ENCODE measurements around the gene NACA2.
"Not testable (repeated sequence)": the region's sequence is repeated elsewhere in the genome, so short reads cannot be mapped to it uniquely, and the experiment has no call there.

Gene NACA2

GRCh38 chr17:61562287-61562686, 28.7 kb downstream of the NACA2 start:
- no peaks in the 10 kb centered on the region for H3K27me3 ChIP-seq (ENCODE audit: control insufficient read depth, insufficient read depth, low read length)
- no peaks in the 10 kb centered on the region for H3K9me3 ChIP-seq (ENCODE audit: control insufficient read depth, low read depth, low read length)
- H3K27ac ChIP-seq (ENCODE audit: low read length): no peak overlapping the region
- no peaks in the 10 kb centered on the region for H3K36me3 ChIP-seq (ENCODE audit: control insufficient read depth, low read depth, low read length)
- no peaks in the 10 kb centered on the region for H3K4me1 ChIP-seq (ENCODE audit: control insufficient read depth, low read depth, low read length)
- no peak overlapping the region for H3K9ac ChIP-seq (ENCODE audit: low read length)
- no peak overlapping the region for H3K4me3 ChIP-seq (ENCODE audit: low read length)

DNA sequence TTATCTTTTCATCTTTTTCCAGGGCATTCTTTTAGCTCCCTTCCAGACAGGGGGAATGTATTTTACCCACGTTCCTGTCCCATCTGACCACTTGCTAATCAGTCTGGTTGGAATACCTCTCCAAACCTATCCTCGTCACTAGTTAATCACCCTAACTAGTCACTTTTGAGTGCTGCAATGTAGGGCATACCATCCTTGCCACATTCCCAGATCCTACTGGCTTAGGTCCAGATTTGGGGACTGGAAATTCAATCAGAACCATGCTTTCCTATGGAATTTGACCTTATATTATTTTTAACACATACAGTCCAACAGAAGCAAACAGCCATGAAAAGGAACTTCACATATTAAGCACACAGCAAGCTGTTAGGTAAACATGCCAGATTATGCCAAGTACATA, 29.7 kb downstream of the NACA2 start:
- Histone ChIP-seq H3K9ac (ENCODE audit: low read length) (no peak overlapping the region), H3K9me3 (ENCODE audit: control insufficient read depth, low read depth, low read length) (no peaks in the 10 kb centered on the region), H3K27me3 (ENCODE audit: control insufficient read depth, insufficient read depth, low read length) (no peaks in the 10 kb centered on the region), H3K4me1 (ENCODE audit: control insufficient read depth, low read depth, low read length) (no peaks in the 10 kb centered on the region), H3K27ac (ENCODE audit: low read length) (no peak overlapping the region), H3K4me3 (ENCODE audit: low read length) (no peak overlapping the region), H3K36me3 (ENCODE audit: control insufficient read depth, low read depth, low read length) (no peaks in the 10 kb centered on the region)

GRCh38 chr17:61560071-61560470, 30.9 kb downstream of the NACA2 start:
- no peak overlapping the region for H3K9ac ChIP-seq (ENCODE audit: low read length)

GRCh38 chr17:61556224-61557188, 34.5 kb downstream of the NACA2 start:
- Histone ChIP-seq H3K27me3 (ENCODE audit: control insufficient read depth, insufficient read depth, low read length) (no peaks in the 10 kb centered on the region), H3K4me1 (ENCODE audit: control insufficient read depth, low read depth, low read length) (no peaks in the 10 kb centered on the region), H3K27ac (ENCODE audit: low read length) (no peak overlapping the region)

More at GRCh38 chr17:61560071-61560470, 30.9 kb downstream of the NACA2 start:
- Histone ChIP-seq H3K4me1 (ENCODE audit: control insufficient read depth, low read depth, low read length) (no peaks in the 10 kb centered on the region), H3K9me3 (ENCODE audit: control insufficient read depth, low read depth, low read length) (no peaks in the 10 kb centered on the region), H3K4me3 (ENCODE audit: low read length) (no peak overlapping the region), H3K27ac (ENCODE audit: low read length) (no peak overlapping the region), H3K27me3 (ENCODE audit: control insufficient read depth, insufficient read depth, low read length) (no peaks in the 10 kb centered on the region), H3K36me3 (ENCODE audit: control insufficient read depth, low read depth, low read length) (no peaks in the 10 kb centered on the region)

DNA sequence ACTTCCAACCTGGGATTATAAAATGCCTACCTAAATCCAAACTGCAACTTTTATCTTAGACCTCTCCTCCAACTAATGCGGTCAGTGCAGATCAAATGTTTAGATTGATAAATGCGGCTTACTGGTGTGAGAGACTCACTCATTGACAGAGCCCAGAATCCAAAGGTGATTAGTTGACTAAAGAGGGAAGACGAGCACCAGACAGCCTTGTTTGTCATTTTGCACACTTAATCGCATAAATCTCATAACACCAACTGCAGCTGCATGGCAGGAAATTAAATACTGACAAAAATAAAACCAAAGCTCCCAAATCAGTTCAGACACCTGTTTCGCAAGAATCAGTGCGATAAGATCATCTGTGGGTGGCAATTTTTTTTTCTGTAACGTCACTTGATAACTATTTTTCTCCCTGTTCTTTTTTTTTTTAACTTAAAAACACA, 35.9 kb downstream of the NACA2 start:
- no peaks in the 10 kb centered on the region for H3K27me3 ChIP-seq (ENCODE audit: control insufficient read depth, insufficient read depth, low read length)
- no peaks in the 10 kb centered on the region for H3K9me3 ChIP-seq (ENCODE audit: control insufficient read depth, low read depth, low read length)
- no peak overlapping the region for H3K27ac ChIP-seq (ENCODE audit: low read length)
- H3K9ac ChIP-seq (ENCODE audit: low read length): no peak overlapping the region
- no peaks in the 10 kb centered on the region for H3K4me1 ChIP-seq (ENCODE audit: control insufficient read depth, low read depth, low read length)
- no peaks in the 10 kb centered on the region for H3K36me3 ChIP-seq (ENCODE audit: control insufficient read depth, low read depth, low read length)
- H3K4me3 ChIP-seq (ENCODE audit: low read length): no peak overlapping the region

More at GRCh38 chr17:61556224-61557188, 34.5 kb downstream of the NACA2 start:
- Histone ChIP-seq H3K36me3 (ENCODE audit: control insufficient read depth, low read depth, low read length) (no peaks in the 10 kb centered on the region), H3K9me3 (ENCODE audit: control insufficient read depth, low read depth, low read length) (no peaks in the 10 kb centered on the region), H3K4me3 (ENCODE audit: low read length) (no peak overlapping the region), H3K9ac (ENCODE audit: low read length) (no peak overlapping the region)

DNA sequence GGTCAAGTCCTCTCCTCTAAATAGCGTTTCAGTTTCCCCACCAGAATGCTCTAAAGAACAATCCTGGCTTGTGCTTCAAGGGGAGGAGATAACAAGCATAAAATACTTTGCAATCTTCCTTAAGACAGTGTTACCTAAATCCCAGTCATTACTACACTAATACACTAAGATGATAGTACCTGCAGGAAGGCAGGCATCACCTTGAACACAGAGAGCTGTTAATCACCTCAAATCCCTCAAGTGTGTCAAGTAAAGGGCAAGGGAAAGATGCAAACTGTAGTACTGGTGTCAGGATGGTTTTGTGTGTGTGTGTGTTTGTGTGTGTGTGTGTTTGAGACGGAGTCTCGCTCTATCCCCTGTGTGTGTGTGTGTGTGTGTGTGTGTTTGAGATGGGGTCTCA, 36.8 kb downstream of the NACA2 start:
- Histone ChIP-seq H3K4me1 (ENCODE audit: control insufficient read depth, low read depth, low read length) (no peaks in the 10 kb centered on the region), H3K4me3 (ENCODE audit: low read length) (no peak overlapping the region), H3K27ac (ENCODE audit: low read length) (no peak overlapping the region), H3K9ac (ENCODE audit: low read length) (no peak overlapping the region), H3K27me3 (ENCODE audit: control insufficient read depth, insufficient read depth, low read length) (no peaks in the 10 kb centered on the region), H3K36me3 (ENCODE audit: control insufficient read depth, low read depth, low read length) (no peaks in the 10 kb centered on the region), H3K9me3 (ENCODE audit: control insufficient read depth, low read depth, low read length) (no peaks in the 10 kb centered on the region)

GRCh38 chr17:61552560-61552959, 38.5 kb downstream of the NACA2 start:
- not testable (repeated sequence) for H3K27me3 ChIP-seq (ENCODE audit: control insufficient read depth, insufficient read depth, low read length); H3K4me3 ChIP-seq (ENCODE audit: low read length); H3K36me3 ChIP-seq (ENCODE audit: control insufficient read depth, low read depth, low read length); H3K9me3 ChIP-seq (ENCODE audit: control insufficient read depth, low read depth, low read length); H3K9ac ChIP-seq (ENCODE audit: low read length); H3K4me1 ChIP-seq (ENCODE audit: control insufficient read depth, low read depth, low read length); H3K27ac ChIP-seq (ENCODE audit: low read length)

DNA sequence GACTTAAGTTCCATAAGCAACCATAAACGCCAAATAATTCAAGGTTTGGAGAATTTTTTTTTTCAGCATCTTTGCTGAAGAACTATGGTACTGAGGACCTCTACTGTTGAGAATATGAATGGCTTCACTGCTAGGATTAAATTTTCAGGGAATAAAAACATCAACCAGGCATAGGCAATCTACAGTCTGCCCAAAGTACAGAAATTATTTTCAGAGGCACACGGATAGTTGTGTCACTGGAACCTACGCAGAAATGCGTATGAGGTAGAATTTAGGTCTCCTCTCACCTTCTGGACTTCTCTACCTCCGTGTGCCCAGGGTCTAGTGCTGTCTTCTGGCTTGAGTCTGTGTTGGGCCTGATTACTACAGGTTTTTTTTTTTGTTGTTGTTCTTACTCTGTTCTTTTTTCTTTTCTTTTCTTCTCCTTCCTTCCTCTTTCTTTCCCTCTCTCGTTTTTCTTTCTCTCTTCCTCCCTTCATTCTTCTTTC, 39.7 kb downstream of the NACA2 start:
- Histone ChIP-seq H3K4me1 (ENCODE audit: control insufficient read depth, low read depth, low read length) (no peaks in the 10 kb centered on the region), H3K9me3 (ENCODE audit: control insufficient read depth, low read depth, low read length) (no peaks in the 10 kb centered on the region), H3K36me3 (ENCODE audit: control insufficient read depth, low read depth, low read length) (no peaks in the 10 kb centered on the region), H3K27ac (ENCODE audit: low read length) (no peak overlapping the region), H3K9ac (ENCODE audit: low read length) (no peak overlapping the region), H3K4me3 (ENCODE audit: low read length) (no peak overlapping the region), H3K27me3 (ENCODE audit: control insufficient read depth, insufficient read depth, low read length) (no peaks in the 10 kb centered on the region)

- H3K9me3 ChIP-seq (ENCODE audit: control insufficient read depth, low read depth, low read length): no peaks in the 10 kb centered on the region
- H3K4me3 ChIP-seq (ENCODE audit: low read length): no peak overlapping the region
- H3K9ac ChIP-seq (ENCODE audit: low read length): no peak overlapping the region
- H3K36me3 ChIP-seq (ENCODE audit: control insufficient read depth, low read depth, low read length): no peaks in the 10 kb centered on the region
- no peaks in the 10 kb centered on the region for H3K4me1 ChIP-seq (ENCODE audit: control insufficient read depth, low read depth, low read length)
- H3K27me3 ChIP-seq (ENCODE audit: control insufficient read depth, insufficient read depth, low read length): no peaks in the 10 kb centered on the region
- H3K27ac ChIP-seq (ENCODE audit: low read length): no peak overlapping the region
Measured at GRCh38 chr17:61547113-61547512, 43.9 kb downstream of the NACA2 start.

- no peaks in the 10 kb centered on the region for H3K4me1 ChIP-seq (ENCODE audit: control insufficient read depth, low read depth, low read length)
- H3K27me3 ChIP-seq (ENCODE audit: control insufficient read depth, insufficient read depth, low read length): no peaks in the 10 kb centered on the region
- no peaks in the 10 kb centered on the region for H3K36me3 ChIP-seq (ENCODE audit: control insufficient read depth, low read depth, low read length)
- no peak overlapping the region for H3K4me3 ChIP-seq (ENCODE audit: low read length)
- no peak overlapping the region for H3K9ac ChIP-seq (ENCODE audit: low read length)
- no peaks in the 10 kb centered on the region for H3K9me3 ChIP-seq (ENCODE audit: control insufficient read depth, low read depth, low read length)
- no peak overlapping the region for H3K27ac ChIP-seq (ENCODE audit: low read length)
Measured at GRCh38 chr17:61545335-61545938, 45.6 kb downstream of the NACA2 start.

- no peak overlapping the region for H3K27ac ChIP-seq (ENCODE audit: low read length)
Measured at GRCh38 chr17:61543786-61544415, 47.1 kb downstream of the NACA2 start.

More at GRCh38 chr17:61543786-61544415, 47.1 kb downstream of the NACA2 start:
- H3K36me3 ChIP-seq (ENCODE audit: control insufficient read depth, low read depth, low read length): no peaks in the 10 kb centered on the region
- no peaks in the 10 kb centered on the region for H3K4me1 ChIP-seq (ENCODE audit: control insufficient read depth, low read depth, low read length)
- H3K9me3 ChIP-seq (ENCODE audit: control insufficient read depth, low read depth, low read length): no peaks in the 10 kb centered on the region
- H3K27me3 ChIP-seq (ENCODE audit: control insufficient read depth, insufficient read depth, low read length): no peaks in the 10 kb centered on the region
- H3K9ac ChIP-seq (ENCODE audit: low read length): no peak overlapping the region
- H3K4me3 ChIP-seq (ENCODE audit: low read length): no peak overlapping the region

All from iPS-18a (cell line).